Testis (tissue), 5 donors: ENCODE measurements around the gene ORC1. TPM values are rescaled to one million over a fixed set of nuclear protein-coding genes. Genes with fewer than 3 reads are reported as not detected.

Experiments used
- DNase-seq: peaks from one replicate; pipeline ENCODE4 v3.0.0-alpha.2; 2019
- H3K27ac ChIP-seq, 2 donors: fragments of 200-600 bp; sonication (generic); one replicate each; pipeline ENCODE4 v1.5.1; 2019
- H3K27me3 ChIP-seq: fragments of 200-600 bp; sonication (generic); one replicate; pipeline ENCODE4 v1.5.1; 2019
- H3K36me3 ChIP-seq: fragments of 200-600 bp; sonication (generic); one replicate; pipeline ENCODE4 v1.5.1; 2017; ENCODE audit warnings: low read depth; ENCODE audit errors: missing control alignments
- H3K4me1 ChIP-seq: fragments of 200-600 bp; sonication (generic); one replicate; pipeline ENCODE4 v1.5.1; 2019
- H3K4me3 ChIP-seq, 2 donors: fragments of 200-600 bp; sonication (generic); one replicate each; pipeline ENCODE4 v1.5.1; 2017 to 2019
- H3K9me3 ChIP-seq: fragments of 200-600 bp; sonication (generic); one replicate; pipeline ENCODE4 v1.5.1; 2017
- CTCF ChIP-seq, 3 experiments: fragments of 450-650 bp in 2 of 3; fragments of 200-600 bp in 1 of 3; sonication (generic) in 1 of 3; IDR thresholded peaks; one replicate each; pipeline ENCODE4 v1.5.1; 2016 to 2019; ENCODE audit warnings: antibody characterized with exemption in 3 of 3, mild to moderate bottlenecking in 2 of 3, moderate library complexity in 1 of 3
- POLR2A ChIP-seq: fragments of 450-650 bp; IDR thresholded peaks from one replicate; pipeline ENCODE4 v1.6.1; 2017; ENCODE audit warnings: antibody characterized with exemption, mild to moderate bottlenecking, moderate library complexity
- WGBS, 2 donors: methylation state at CpG; one replicate each; pipeline ENCODE4 v1.1.5; 2018; 5-methylcytosine and 5-hydroxymethylcytosine counted together
- intact Hi-C: fragments of 100-400 bp; cut with DNase I; formaldehyde crosslinking; loops from one replicate; pipeline ENCODE4 v1.15.1; 2023; ENCODE audit warnings: low total_unique reads
- long read RNA-seq, 2 donors: transcript quantifications; one replicate each; lab custom pipeline, GENCODE V29; 2026
- polyA plus RNA-seq: library from polyadenylated mRNA; stranded (reverse); fragments of 350-450 nt; fragmentation: Illumina TruSeq; extraction: RNeasy Lipid Tissue Mini Kit (QIAGEN cat#74804); gene quantifications from one replicate; pipeline ENCODE4 v1.2.3, GENCODE V29; 2014; ENCODE audit warnings: low read depth, low replicate concordance; ENCODE audit not compliant: insufficient read depth
- total RNA-seq, 2 donors: library from RNA; depleted of rRNA; stranded (reverse); fragments of >200 nt; gene quantifications; one replicate each; pipeline ENCODE4 v1.2.3, GENCODE V29; 2016

ORC1 gene
- 1 to 10 TPM; 5.7 to 6.9 TPM for total RNA-seq
- polyA plus RNA-seq, result 6.4 TPM
- long read RNA-seq, donor 1, partial matches to known transcripts, result 0 of 1 reads
- long read RNA-seq, donor 1, other reads (novel, unspliced or antisense), result 0 of 1 reads
- long read RNA-seq, donor 2, result 0 reads

DNA sequence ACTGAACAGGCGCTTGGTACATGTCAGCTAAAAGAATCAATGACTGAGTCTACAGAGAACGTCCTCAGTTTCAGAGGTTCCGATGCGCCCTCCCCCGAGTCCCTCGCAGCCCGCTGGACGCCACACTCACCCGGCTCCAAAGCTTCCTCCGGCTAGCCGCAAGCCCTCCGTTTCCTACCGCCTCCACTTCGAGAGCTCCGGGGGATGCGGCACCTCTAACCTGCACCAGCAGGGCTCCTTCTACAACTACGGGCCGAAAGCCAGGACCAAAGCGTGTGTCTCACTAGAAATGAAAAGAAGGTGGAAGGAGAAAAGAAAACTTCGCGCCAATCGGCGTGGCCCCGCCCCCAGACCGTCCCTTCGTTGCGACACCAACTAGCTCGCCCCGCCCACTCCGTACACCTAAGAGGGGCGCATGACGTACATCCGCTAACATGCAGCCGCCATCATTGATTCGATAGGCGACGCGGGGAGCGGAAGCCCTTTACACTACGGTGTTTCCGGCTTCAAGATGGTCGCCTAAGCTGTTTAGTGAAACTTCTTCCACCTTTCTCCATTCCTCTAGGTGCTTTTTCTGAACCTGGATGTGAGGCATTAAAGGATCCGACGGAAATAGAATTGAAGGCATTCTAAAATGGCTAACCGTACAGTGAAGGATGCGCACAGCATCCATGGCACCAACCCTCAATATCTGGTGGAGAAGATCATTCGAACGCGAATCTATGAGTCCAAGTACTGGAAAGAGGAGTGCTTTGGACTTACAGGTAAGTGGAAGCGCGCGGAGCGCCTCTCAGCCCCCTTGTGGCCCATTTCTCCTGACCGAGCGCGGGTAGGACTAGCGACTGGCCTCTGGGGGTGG lies at the start of gene ORC1, which contains the start of gene PRPF38A:
ORC1 (minus strand) TSS at position 308 of the 859 bp plus-strand sequence. CDS start 2,200 bp downstream, outside the sequence.
PRPF38A (plus strand) TSS at position 487 of the 859 bp plus-strand sequence; CDS start at position 635, 148 bp downstream.
- DNase-seq, result peak; percentile 100
- no peaks in the 10 kb centered on the region for H3K36me3 ChIP-seq
- H3K27me3 ChIP-seq, result no peaks in the 10 kb centered on the region
- peaks cover 18% of the 10 kb centered on the region for H3K4me1 ChIP-seq
- intact Hi-C loops, result no loop called here
- no peaks in the 10 kb centered on the region for H3K9me3 ChIP-seq
- WGBS, 2 donors, result 0% methylated on average over 53 to 57 of the region's 57 CpGs
- TF ChIP-seq POLR2A (no peak), CTCF (IDR thresholded peaks at IDR 0.05) (peak in 2 of 3 experiments; percentile 53 to 59)
- peak within 1 kb of the TSS; percentile 91 to 95 for H3K27ac ChIP-seq
- H3K4me3 ChIP-seq, result peak within 1 kb of the TSS; percentile 88 to 99

GRCh38 chr1:52444463-52444862 lies 40.2 kb upstream of the ORC1 start:
- Histone ChIP-seq H3K9me3 (no peaks in the 10 kb centered on the region), H3K27me3 (no peaks in the 10 kb centered on the region), H3K4me1 (no peaks in the 10 kb centered on the region), H3K36me3 (no peaks in the 10 kb centered on the region), H3K27ac (no peak overlapping the region), H3K4me3 (no peak overlapping the region)
- no peak for TF ChIP-seq CTCF (IDR thresholded peaks at IDR 0.05)
- no peak for TF ChIP-seq POLR2A
- DNase-seq, result no peak
- intact Hi-C loops, result no loop called here
- WGBS, 2 donors, result 78 to 86% methylated on average over 2 of the region's 2 CpGs

DNA sequence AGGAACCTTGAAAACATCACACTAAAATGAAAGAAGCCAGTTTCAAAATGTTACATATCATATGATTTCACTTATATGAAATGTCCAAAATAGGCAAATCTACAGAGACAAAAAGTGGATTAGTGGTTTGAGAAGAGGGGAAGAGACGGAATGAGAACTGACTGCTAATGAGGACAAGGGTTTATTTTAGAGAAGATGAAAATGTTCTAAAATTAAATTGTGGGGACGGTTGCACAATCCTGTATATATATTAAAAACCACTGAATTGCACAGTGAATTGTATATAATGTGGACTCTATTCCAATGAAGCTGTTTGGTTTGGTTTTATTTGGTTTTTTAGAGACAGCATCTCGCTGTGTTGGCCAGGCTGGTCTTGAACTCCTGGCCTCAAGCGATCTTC lies 35.8 kb upstream of the ORC1 start:
- Histone ChIP-seq H3K9me3 (no peaks in the 10 kb centered on the region), H3K4me1 (peaks cover 3% of the 10 kb centered on the region), H3K4me3 (no peak overlapping the region), H3K27ac (no peak overlapping the region), H3K36me3 (no peaks in the 10 kb centered on the region), H3K27me3 (no peaks in the 10 kb centered on the region)
- 91 to 92% methylated on average over 4 of the region's 4 CpGs for WGBS, 2 donors
- no peak for TF ChIP-seq CTCF (IDR thresholded peaks at IDR 0.05)
- no peak for TF ChIP-seq POLR2A
- DNase-seq, result no peak
- intact Hi-C loops, result no loop called here

GRCh38 chr1:52436817-52437216 lies 32.6 kb upstream of the ORC1 start:
- H3K27me3 ChIP-seq, result no peaks in the 10 kb centered on the region
- TF ChIP-seq POLR2A, result no peak
- no peak for TF ChIP-seq CTCF (IDR thresholded peaks at IDR 0.05)
- no peaks in the 10 kb centered on the region for H3K36me3 ChIP-seq
- no peak for DNase-seq
- H3K4me3 ChIP-seq, result no peak overlapping the region
- H3K9me3 ChIP-seq, result no peaks in the 10 kb centered on the region
- H3K4me1 ChIP-seq, result peaks cover 3% of the 10 kb centered on the region
- 83 to 87% methylated on average over 7 of the region's 7 CpGs for WGBS, 2 donors
- H3K27ac ChIP-seq, result no peak overlapping the region
- intact Hi-C loops, result no loop called here
